HG03045 (cell line): ENCODE measurements around the gene FBXL13.

Source experiments
- ATAC-seq: cut with Tn5 transposase; IDR thresholded peaks from one replicate; pipeline ENCODE4 v1.9.1; 2021; ENCODE audit warnings: mild to moderate bottlenecking, moderate library complexity; ENCODE audit not compliant: unreplicated experiment

The FBXL13 gene

GRCh38 chr7:102943423-102944169 is 131.0 kb downstream of the FBXL13 start:
- no peak for ATAC-seq

GRCh38 chr7:102942868-102943267 is 131.7 kb downstream of the FBXL13 start:
- no peak for ATAC-seq

- ATAC-seq = no peak
Observed at GRCh38 chr7:102942181-102942866, 132.3 kb downstream of the FBXL13 start.

GRCh38 chr7:102938679-102939078 is 135.9 kb downstream of the FBXL13 start:
- ATAC-seq = no peak

- no peak for ATAC-seq
Observed at GRCh38 chr7:102935450-102936115, 139.0 kb downstream of the FBXL13 start.

- no peak for ATAC-seq
Observed at GRCh38 chr7:102934701-102935100, 139.9 kb downstream of the FBXL13 start.

GRCh38 chr7:102934239-102934638 is 140.4 kb downstream of the FBXL13 start:
- ATAC-seq = no peak

GRCh38 chr7:102933763-102934162 is 140.8 kb downstream of the FBXL13 start:
- ATAC-seq = no peak

- ATAC-seq = no peak
Observed at GRCh38 chr7:102931757-102932156, 142.8 kb downstream of the FBXL13 start.

- ATAC-seq = no peak
Observed at GRCh38 chr7:102927312-102927933, 147.2 kb downstream of the FBXL13 start.

- ATAC-seq = no peak
Observed at GRCh38 chr7:102926783-102927140, 147.8 kb downstream of the FBXL13 start.

GRCh38 chr7:102925976-102926782 is 148.4 kb downstream of the FBXL13 start:
- no peak for ATAC-seq

GRCh38 chr7:102918845-102919244 is 155.8 kb downstream of the FBXL13 start:
- no peak for ATAC-seq

- no peak for ATAC-seq
Observed at GRCh38 chr7:102917436-102918353, 156.9 kb downstream of the FBXL13 start.

GRCh38 chr7:102916881-102917280 is 157.7 kb downstream of the FBXL13 start:
- no peak for ATAC-seq

GRCh38 chr7:102916426-102916825 is 158.2 kb downstream of the FBXL13 start:
- no peak for ATAC-seq

GRCh38 chr7:102914585-102914984 is 160.0 kb downstream of the FBXL13 start:
- no peak for ATAC-seq

- ATAC-seq = no peak
Observed at GRCh38 chr7:102913826-102914225, 160.8 kb downstream of the FBXL13 start.

- ATAC-seq = no peak
Observed at GRCh38 chr7:102912742-102913141, 161.9 kb downstream of the FBXL13 start, which contains the start of gene LRRC17. TSS of gene LRRC17 (plus strand) at chr7:102913000. CDS start at chr7:102933914, 20,914 bp downstream.
